Measurements from ENCODE around the gene DGCR2. TPM values are rescaled to one million over a fixed set of nuclear protein-coding genes. Genes with fewer than 3 reads are reported as not detected.

Gene DGCR2
- total RNA-seq, 1 donor, result 43.4 TPM

- no peak overlapping the region for H3K4me2 ChIP-seq (ENCODE audit: insufficient read depth, low read length)
- TF ChIP-seq CTCF (IDR thresholded peaks at IDR 0.05; ENCODE audit: extremely low read depth, low read depth, low read length), result no peak
Measured at GRCh38 chr22:18992543-18993198, 129.5 kb downstream of the DGCR2 start.

GRCh38 chr22:18991821-18992442 lies 130.3 kb downstream of the DGCR2 start:
- H2AFZ ChIP-seq (ENCODE audit: low read length), result no peak overlapping the region
- H3K4me1 ChIP-seq (ENCODE audit: insufficient read depth, low read length), result no peaks in the 10 kb centered on the region
- no peaks in the 10 kb centered on the region for H3K79me2 ChIP-seq (ENCODE audit: insufficient read depth, low read length)
- no peak overlapping the region for H3K4me3 ChIP-seq (ENCODE audit: insufficient read depth, low read length)
- no peaks in the 10 kb centered on the region for H3K9me3 ChIP-seq (ENCODE audit: low read depth, low read length)
- TF ChIP-seq CTCF (IDR thresholded peaks at IDR 0.05; ENCODE audit: extremely low read depth, low read depth, low read length), result no peak
- H3K4me2 ChIP-seq (ENCODE audit: insufficient read depth, low read length), result no peak overlapping the region
- no peaks in the 10 kb centered on the region for H3K36me3 ChIP-seq (ENCODE audit: insufficient read depth, low read length)
- DNase-seq (ENCODE audit: insufficient read length, low spot score, missing footprints), result no peak
- H4K20me1 ChIP-seq (ENCODE audit: insufficient read depth, low read length), result no peaks in the 10 kb centered on the region
- no peak overlapping the region for H3K27ac ChIP-seq (ENCODE audit: low read depth, low read length)
- peaks cover 11% of the 10 kb centered on the region for H3K27me3 ChIP-seq (ENCODE audit: insufficient read depth, low read length)

More at GRCh38 chr22:18992543-18993198, 129.5 kb downstream of the DGCR2 start:
- Histone ChIP-seq H3K79me2 (ENCODE audit: insufficient read depth, low read length) (no peaks in the 10 kb centered on the region), H2AFZ (ENCODE audit: low read length) (no peak overlapping the region), H3K4me3 (ENCODE audit: insufficient read depth, low read length) (no peak overlapping the region), H3K27ac (ENCODE audit: low read depth, low read length) (no peak overlapping the region), H3K9me3 (ENCODE audit: low read depth, low read length) (no peaks in the 10 kb centered on the region), H4K20me1 (ENCODE audit: insufficient read depth, low read length) (no peaks in the 10 kb centered on the region), H3K4me1 (ENCODE audit: insufficient read depth, low read length) (no peaks in the 10 kb centered on the region), H3K27me3 (ENCODE audit: insufficient read depth, low read length) (peaks cover 16% of the 10 kb centered on the region), H3K36me3 (ENCODE audit: insufficient read depth, low read length) (no peaks in the 10 kb centered on the region)
- DNase-seq (ENCODE audit: insufficient read length, low spot score, missing footprints), result no peak

- Histone ChIP-seq H3K27ac (ENCODE audit: low read depth, low read length) (no peak overlapping the region), H3K9me3 (ENCODE audit: low read depth, low read length) (no peaks in the 10 kb centered on the region), H3K4me2 (ENCODE audit: insufficient read depth, low read length) (no peak overlapping the region), H3K79me2 (ENCODE audit: insufficient read depth, low read length) (no peaks in the 10 kb centered on the region), H2AFZ (ENCODE audit: low read length) (no peak overlapping the region), H4K20me1 (ENCODE audit: insufficient read depth, low read length) (no peaks in the 10 kb centered on the region), H3K36me3 (ENCODE audit: insufficient read depth, low read length) (no peaks in the 10 kb centered on the region), H3K4me3 (ENCODE audit: insufficient read depth, low read length) (no peak overlapping the region), H3K27me3 (ENCODE audit: insufficient read depth, low read length) (peaks cover 11% of the 10 kb centered on the region), H3K4me1 (ENCODE audit: insufficient read depth, low read length) (no peaks in the 10 kb centered on the region)
- no peak for DNase-seq (ENCODE audit: insufficient read length, low spot score, missing footprints)
- TF ChIP-seq CTCF (IDR thresholded peaks at IDR 0.05; ENCODE audit: extremely low read depth, low read depth, low read length), result no peak
Measured at GRCh38 chr22:18991138-18991432, 131.1 kb downstream of the DGCR2 start.

GRCh38 chr22:18990355-18991137 lies 131.7 kb downstream of the DGCR2 start:
- H3K9me3 ChIP-seq (ENCODE audit: low read depth, low read length), result no peaks in the 10 kb centered on the region
- H3K4me1 ChIP-seq (ENCODE audit: insufficient read depth, low read length), result no peaks in the 10 kb centered on the region
- peaks cover 11% of the 10 kb centered on the region for H3K27me3 ChIP-seq (ENCODE audit: insufficient read depth, low read length)
- H3K79me2 ChIP-seq (ENCODE audit: insufficient read depth, low read length), result no peaks in the 10 kb centered on the region
- no peak overlapping the region for H3K4me2 ChIP-seq (ENCODE audit: insufficient read depth, low read length)
- H3K36me3 ChIP-seq (ENCODE audit: insufficient read depth, low read length), result no peaks in the 10 kb centered on the region
- H2AFZ ChIP-seq (ENCODE audit: low read length), result no peak overlapping the region
- TF ChIP-seq CTCF (IDR thresholded peaks at IDR 0.05; ENCODE audit: extremely low read depth, low read depth, low read length), result no peak
- H3K4me3 ChIP-seq (ENCODE audit: insufficient read depth, low read length), result no peak overlapping the region
- H4K20me1 ChIP-seq (ENCODE audit: insufficient read depth, low read length), result no peaks in the 10 kb centered on the region
- H3K27ac ChIP-seq (ENCODE audit: low read depth, low read length), result no peak overlapping the region
- DNase-seq (ENCODE audit: insufficient read length, low spot score, missing footprints), result no peak
